ENCODE results near the gene CAPN9. TPM values are rescaled to one million over a fixed set of nuclear protein-coding genes. Genes with fewer than 3 reads are reported as not detected.

Gene CAPN9
- total RNA-seq, 1 experiment from 2014 or later, result 0.39 TPM

GRCh38 chr1:230781594-230781993 lies 34.4 kb downstream of the CAPN9 start:
- TF ChIP-seq CTCF (IDR thresholded peaks at IDR 0.05; ENCODE audit: insufficient read depth in 1 of 2, low read depth in 1 of 2, low read length in 1 of 2, severe bottlenecking in 1 of 2, unreplicated experiment in 1 of 2), result no peak
- no peaks in the 10 kb centered on the region; the same call in 1 of the 2 replicates for H3K36me3 ChIP-seq (ENCODE audit: control insufficient read depth, insufficient read depth, low read length)
- H3K27me3 Mint-ChIP-seq (ENCODE audit: insufficient read depth, unreplicated experiment), result no peaks in the 10 kb centered on the region
- no peaks in the 10 kb centered on the region for H3K9me3 Mint-ChIP-seq (ENCODE audit: unreplicated experiment)
- no peaks in the 10 kb centered on the region for H3K36me3 Mint-ChIP-seq (ENCODE audit: insufficient read depth, unreplicated experiment)
- DNase-seq, result no peak
- peaks cover 18% of the 10 kb centered on the region for H3K4me1 Mint-ChIP-seq (ENCODE audit: low read depth, unreplicated experiment)
- BruUV-seq (replicated peaks), result no TSS peak
- H3K27ac Mint-ChIP-seq (ENCODE audit: unreplicated experiment), result no peak overlapping the region
- CTCF ChIA-PET, result no interaction called here
- H3K9me3 ChIP-seq, result no peaks in the 10 kb centered on the region
- no peak overlapping the region for H3K4me3 Mint-ChIP-seq (ENCODE audit: unreplicated experiment)
- no peak overlapping the region for H3K4me3 ChIP-seq (ENCODE audit: low read depth, low read length)
- POLR2A ChIA-PET, result no interaction called here
- H3K4me1 ChIP-seq, result peaks cover 15% of the 10 kb centered on the region; the same call in 1 of the 2 replicates
- no peaks in the 10 kb centered on the region for H3K27me3 ChIP-seq (replicated peaks; ENCODE audit: control insufficient read depth, insufficient read depth, low read length)
- intact Hi-C loops (cut with micrococcal nuclease; ENCODE audit: unreplicated experiment), result no loop called here

- Mint-ChIP-seq H3K9me3 (ENCODE audit: unreplicated experiment) (no peaks in the 10 kb centered on the region), H3K4me3 (ENCODE audit: unreplicated experiment) (no peak overlapping the region), H3K27me3 (ENCODE audit: insufficient read depth, unreplicated experiment) (no peaks in the 10 kb centered on the region), H3K4me1 (ENCODE audit: low read depth, unreplicated experiment) (peaks cover 18% of the 10 kb centered on the region), H3K27ac (ENCODE audit: unreplicated experiment) (no peak overlapping the region), H3K36me3 (ENCODE audit: insufficient read depth, unreplicated experiment) (no peaks in the 10 kb centered on the region)
- Histone ChIP-seq H3K4me3 (ENCODE audit: low read depth, low read length) (no peak overlapping the region), H3K36me3 (ENCODE audit: control insufficient read depth, insufficient read depth, low read length) (no peaks in the 10 kb centered on the region; the same call in 1 of the 2 replicates), H3K9me3 (no peaks in the 10 kb centered on the region), H3K4me1 (peaks cover 15% of the 10 kb centered on the region; the same call in 1 of the 2 replicates), H3K27me3 (replicated peaks; ENCODE audit: control insufficient read depth, insufficient read depth, low read length) (no peaks in the 10 kb centered on the region)
- POLR2A ChIA-PET, result no interaction called here
- intact Hi-C loops (cut with micrococcal nuclease; ENCODE audit: unreplicated experiment), result no loop called here
- no TSS peak for BruUV-seq (replicated peaks)
- CTCF ChIA-PET, result no interaction called here
- TF ChIP-seq CTCF (IDR thresholded peaks at IDR 0.05; ENCODE audit: insufficient read depth in 1 of 2, low read depth in 1 of 2, low read length in 1 of 2, severe bottlenecking in 1 of 2, unreplicated experiment in 1 of 2), result no peak
- DNase-seq, result no peak
Measured at GRCh38 chr1:230784163-230784562, 37.0 kb downstream of the CAPN9 start.

- no peaks in the 10 kb centered on the region for H3K9me3 ChIP-seq
- H3K9me3 Mint-ChIP-seq (ENCODE audit: unreplicated experiment), result no peaks in the 10 kb centered on the region
- peaks cover 18% of the 10 kb centered on the region for H3K4me1 Mint-ChIP-seq (ENCODE audit: low read depth, unreplicated experiment)
- BruUV-seq (replicated peaks), result no TSS peak
- DNase-seq, result no peak
- CTCF ChIA-PET, result no interaction called here
- H3K27me3 ChIP-seq (replicated peaks; ENCODE audit: control insufficient read depth, insufficient read depth, low read length), result no peaks in the 10 kb centered on the region
- no peak for TF ChIP-seq CTCF (IDR thresholded peaks at IDR 0.05; ENCODE audit: insufficient read depth in 1 of 2, low read depth in 1 of 2, low read length in 1 of 2, severe bottlenecking in 1 of 2, unreplicated experiment in 1 of 2)
- no peak overlapping the region for H3K4me3 ChIP-seq (ENCODE audit: low read depth, low read length)
- POLR2A ChIA-PET, result no interaction called here
- no peaks in the 10 kb centered on the region; the same call in 1 of the 2 replicates for H3K36me3 ChIP-seq (ENCODE audit: control insufficient read depth, insufficient read depth, low read length)
- H3K4me3 Mint-ChIP-seq (ENCODE audit: unreplicated experiment), result no peak overlapping the region
- peaks cover 15% of the 10 kb centered on the region; the same call in 1 of the 2 replicates for H3K4me1 ChIP-seq
- no peak overlapping the region for H3K27ac Mint-ChIP-seq (ENCODE audit: unreplicated experiment)
- intact Hi-C loops (cut with micrococcal nuclease; ENCODE audit: unreplicated experiment), result no loop called here
- no peaks in the 10 kb centered on the region for H3K36me3 Mint-ChIP-seq (ENCODE audit: insufficient read depth, unreplicated experiment)
- H3K27me3 Mint-ChIP-seq (ENCODE audit: insufficient read depth, unreplicated experiment), result no peaks in the 10 kb centered on the region
Measured at GRCh38 chr1:230785636-230786384, 38.6 kb downstream of the CAPN9 start.
